CD4-positive, alpha-beta T cell (primary cell): ENCODE data around the gene SULT1A2. TPM values are rescaled to one million over a fixed set of nuclear protein-coding genes. Genes with fewer than 3 reads are reported as not detected.

Source experiments
- ATAC-seq: fragments of 200-7000 bp; cut with Tn5 transposase; one replicate; pipeline ENCODE4 v1.10.0; 2022; ENCODE audit warnings: mild to moderate bottlenecking; ENCODE audit not compliant: poor library complexity
- CTCF ChIA-PET: fragments of 350-600 bp; sonication (Branson Sonifier 250); formaldehyde crosslinking; loops from one replicate; lab custom pipeline; 2021; ENCODE audit warnings: antibody characterized with exemption, inconsistent platforms; lab: Charles Lee
- POLR2A ChIA-PET: fragments of 350-600 bp; sonication (Branson Sonifier 250); formaldehyde crosslinking; loops from one replicate; lab custom pipeline; 2021; ENCODE audit warnings: antibody characterized with exemption, inconsistent platforms; lab: Charles Lee
- DNase-seq, 14 experiments: peaks; one replicate each; pipeline ENCODE4 v3.0.0-alpha.2; 2013 to 2020; ENCODE audit warnings: mixed read lengths in 2 of 14
- H3K27ac ChIP-seq, 2 donors: one replicate each; pipeline versions ENCODE4 v1.5.1 to v1.7.0; 2013; ENCODE audit warnings: low read length in 2 of 2, low read depth in 1 of 2, mild to moderate bottlenecking in 1 of 2
- H3K27me3 ChIP-seq, 2 experiments: 1 replicate in 1 of 2; 2 replicates in 1 of 2; pipeline versions ENCODE4 v1.6.1 to v1.7.0; 2013; ENCODE audit warnings: low read length in 2 of 2, control low read depth in 1 of 2, mild to moderate bottlenecking in 1 of 2, moderate library complexity in 1 of 2; ENCODE audit not compliant: insufficient read depth in 2 of 2, control insufficient read depth in 1 of 2
- H3K36me3 ChIP-seq: one replicate; pipeline ENCODE4 v1.6.1; 2013; ENCODE audit warnings: low read length, control low read depth; ENCODE audit not compliant: insufficient read depth
- H3K4me1 ChIP-seq: one replicate; pipeline ENCODE4 v1.6.1; 2013; ENCODE audit warnings: low read length, control low read depth; ENCODE audit not compliant: insufficient read depth
- H3K4me3 ChIP-seq: one replicate; pipeline ENCODE4 v1.5.1; 2013; ENCODE audit warnings: mild to moderate bottlenecking, low read length, moderate library complexity
- H3K9me3 ChIP-seq, 2 experiments: 1 replicate in 1 of 2; 2 replicates in 1 of 2; pipeline versions ENCODE4 v1.6.1 to v1.7.0; 2013; ENCODE audit warnings: low read length in 2 of 2, mild to moderate bottlenecking in 2 of 2, control low read depth in 1 of 2, moderate library complexity in 1 of 2; ENCODE audit not compliant: control insufficient read depth in 1 of 2, insufficient read depth in 1 of 2
- H3K27ac Mint-ChIP-seq: one replicate; pipeline ENCODE4 v1.8.0; 2020; ENCODE audit warnings: mixed read lengths
- H3K27me3 Mint-ChIP-seq: one replicate; pipeline ENCODE4 v1.8.0; 2021; ENCODE audit warnings: mixed read lengths
- H3K36me3 Mint-ChIP-seq: one replicate; pipeline ENCODE4 v1.8.0; 2021; ENCODE audit warnings: low read depth, mixed read lengths
- H3K4me1 Mint-ChIP-seq: one replicate; pipeline ENCODE4 v1.8.0; 2021; ENCODE audit warnings: low read depth, mixed read lengths
- H3K4me3 Mint-ChIP-seq: one replicate; pipeline ENCODE4 v1.8.0; 2020; ENCODE audit warnings: mild to moderate bottlenecking, mixed read lengths
- H3K9me3 Mint-ChIP-seq: one replicate; pipeline ENCODE4 v1.8.0; 2020; ENCODE audit warnings: mixed read lengths
- CTCF ChIP-seq: fragments of 200-600 bp; IDR thresholded peaks from one replicate; pipeline ENCODE4 v1.8.0; 2022; ENCODE audit warnings: antibody characterized with exemption, mild to moderate bottlenecking
- intact Hi-C, 2 experiments: fragments of 100-400 bp; cut with DNase I in 1 of 2; cut with micrococcal nuclease in 1 of 2; formaldehyde crosslinking; loops; one replicate each; pipeline versions ENCODE4 v1.15.1 to v1.9.0; 2023 to 2025; cut with DNase I, micrococcal nuclease
- total RNA-seq, 174 experiments: library from RNA in 2 of 174; stranded (reverse) in 2 of 174; gene quantifications; one replicate each; pipeline ENCODE4 v1.2.3 and lab custom pipeline; 2021 to 2026

SULT1A2 gene
- total RNA-seq, 2 experiments from 2014 or later, result 0.19 to 0.45 TPM

DNA sequence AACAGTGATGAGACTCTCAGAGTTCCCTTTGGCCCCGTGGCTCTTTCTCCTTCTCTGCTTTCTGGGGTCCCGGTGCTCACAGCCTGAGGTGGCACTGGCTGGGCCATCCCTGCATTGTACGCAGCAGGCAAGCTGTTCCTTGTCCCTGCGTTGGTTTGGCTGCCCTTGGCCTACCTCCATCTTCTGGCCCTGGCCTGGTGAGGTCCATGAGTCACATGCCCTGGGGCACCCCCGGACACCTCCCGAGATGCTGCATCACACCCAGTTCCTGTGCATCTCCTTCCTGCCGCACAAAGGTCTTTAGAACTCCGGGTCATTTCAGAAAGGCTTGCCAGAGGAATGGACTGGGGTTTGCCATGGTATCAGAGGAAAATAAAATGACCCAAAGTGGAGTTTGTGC lies 9.5 kb downstream of the SULT1A2 start:
- H3K9me3 ChIP-seq, result no peaks in the 10 kb centered on the region
- Mint-ChIP-seq H3K27ac (no peak overlapping the region), H3K4me3 (no peak overlapping the region), H3K36me3 (peaks cover 90% of the 10 kb centered on the region), H3K4me1 (no peaks in the 10 kb centered on the region), H3K9me3 (no peaks in the 10 kb centered on the region), H3K27me3 (no peaks in the 10 kb centered on the region)
- no peak overlapping the region for H3K4me3 ChIP-seq
- no peak for TF ChIP-seq CTCF
- POLR2A ChIA-PET, result no interaction called here
- CTCF ChIA-PET, result no interaction called here
- DNase-seq (no peak), ATAC-seq (no peak)
- H3K27me3 ChIP-seq, result no peaks in the 10 kb centered on the region
- intact Hi-C loops, result no loop called here
- no peaks in the 10 kb centered on the region for H3K4me1 ChIP-seq
- H3K27ac ChIP-seq, result no peak overlapping the region
- H3K36me3 ChIP-seq, result peaks cover 67% of the 10 kb centered on the region

GRCh38 chr16:28586466-28586865 lies 10.4 kb downstream of the SULT1A2 start:
- CTCF ChIA-PET, result no interaction called here
- H3K36me3 Mint-ChIP-seq, result peaks cover 90% of the 10 kb centered on the region

GRCh38 chr16:28585674-28586073 lies 11.2 kb downstream of the SULT1A2 start:
- peaks cover 72% of the 10 kb centered on the region for H3K36me3 ChIP-seq
- no peaks in the 10 kb centered on the region for H3K9me3 ChIP-seq
- POLR2A ChIA-PET, result no interaction called here
- H3K4me3 ChIP-seq, result no peak overlapping the region
- H3K27ac Mint-ChIP-seq, result no peak overlapping the region
- ATAC-seq (no peak), DNase-seq (no peak)
- no peaks in the 10 kb centered on the region for H3K9me3 Mint-ChIP-seq
- no peak overlapping the region for H3K27ac ChIP-seq
- intact Hi-C loops, result no loop called here
- H3K4me1 Mint-ChIP-seq, result no peaks in the 10 kb centered on the region
- H3K27me3 Mint-ChIP-seq, result no peaks in the 10 kb centered on the region
- H3K27me3 ChIP-seq, result no peaks in the 10 kb centered on the region
- no peak for TF ChIP-seq CTCF
- CTCF ChIA-PET, result no interaction called here
- no peak overlapping the region for H3K4me3 Mint-ChIP-seq
- H3K4me1 ChIP-seq, result no peaks in the 10 kb centered on the region
- H3K36me3 Mint-ChIP-seq, result peaks cover 91% of the 10 kb centered on the region

More at GRCh38 chr16:28586466-28586865, 10.4 kb downstream of the SULT1A2 start:
- Histone ChIP-seq H3K27me3 (no peaks in the 10 kb centered on the region), H3K9me3 (no peaks in the 10 kb centered on the region), H3K4me1 (no peaks in the 10 kb centered on the region), H3K36me3 (peaks cover 71% of the 10 kb centered on the region), H3K27ac (no peak overlapping the region), H3K4me3 (no peak overlapping the region)
- Mint-ChIP-seq H3K27me3 (no peaks in the 10 kb centered on the region), H3K4me3 (no peak overlapping the region), H3K9me3 (no peaks in the 10 kb centered on the region), H3K27ac (no peak overlapping the region), H3K4me1 (no peaks in the 10 kb centered on the region)
- ATAC-seq, result no peak
- DNase-seq, result no peak
- POLR2A ChIA-PET, result no interaction called here
- no peak for TF ChIP-seq CTCF
- intact Hi-C loops, result no loop called here
